ENCODE data around the gene SUSD6.

SUSD6 gene

DNA sequence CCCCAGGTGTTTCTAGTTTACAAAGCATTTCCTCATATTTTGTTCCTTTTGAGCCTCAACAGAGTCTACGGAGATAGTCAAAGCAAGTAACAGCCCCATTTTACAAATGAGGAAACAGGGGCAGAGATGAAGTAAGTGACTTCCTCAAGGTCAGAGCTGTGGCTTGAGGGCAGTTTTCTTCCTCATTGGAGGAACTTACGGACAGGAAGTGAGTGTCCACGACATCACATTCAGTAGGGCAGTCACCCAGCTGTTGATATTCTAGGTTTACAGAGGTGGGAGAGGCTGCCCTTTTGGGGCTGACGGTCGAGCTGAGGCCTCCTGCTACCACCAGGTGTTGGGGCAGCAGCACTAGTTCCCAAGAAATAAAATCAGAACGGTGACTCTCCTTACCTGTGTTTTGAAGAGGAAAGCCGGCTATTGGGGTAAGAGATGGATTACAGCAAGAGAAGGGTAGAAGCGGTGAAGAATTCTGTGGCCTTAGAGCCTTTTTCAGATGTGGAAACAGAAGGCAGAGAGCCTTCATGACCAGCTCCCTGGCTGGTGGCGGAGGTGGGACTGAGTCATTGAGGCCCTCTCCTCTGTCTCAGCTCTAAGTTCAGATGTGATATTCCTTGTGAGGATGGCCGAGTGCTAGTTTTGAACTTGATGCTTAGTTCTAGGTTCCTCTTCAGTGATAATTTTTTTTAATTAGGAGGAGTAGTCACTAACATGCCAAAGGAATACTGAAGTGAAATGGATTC, 41.7 kb downstream of the SUSD6 start:
- DNase-seq, result no peak

DNA sequence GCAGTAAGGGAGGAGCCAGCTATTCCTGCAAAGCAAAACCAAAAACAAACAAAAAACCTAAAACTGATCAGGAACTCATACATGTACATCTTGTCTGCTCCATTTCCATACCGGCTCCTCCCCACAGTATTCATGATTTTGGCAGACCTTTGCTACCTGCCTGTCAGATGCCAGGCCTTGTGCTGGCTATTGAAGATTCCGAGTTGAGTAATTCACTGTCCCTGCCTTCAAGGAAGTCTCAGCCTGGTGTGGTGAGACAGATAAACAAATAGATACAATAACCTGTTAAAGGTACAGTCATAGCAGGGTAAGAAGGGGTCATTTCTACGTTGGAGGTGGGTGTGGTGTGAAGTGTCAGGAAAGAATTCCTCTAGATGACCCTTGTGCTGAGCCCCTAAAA, 42.7 kb downstream of the SUSD6 start:
- no peak for DNase-seq

DNA sequence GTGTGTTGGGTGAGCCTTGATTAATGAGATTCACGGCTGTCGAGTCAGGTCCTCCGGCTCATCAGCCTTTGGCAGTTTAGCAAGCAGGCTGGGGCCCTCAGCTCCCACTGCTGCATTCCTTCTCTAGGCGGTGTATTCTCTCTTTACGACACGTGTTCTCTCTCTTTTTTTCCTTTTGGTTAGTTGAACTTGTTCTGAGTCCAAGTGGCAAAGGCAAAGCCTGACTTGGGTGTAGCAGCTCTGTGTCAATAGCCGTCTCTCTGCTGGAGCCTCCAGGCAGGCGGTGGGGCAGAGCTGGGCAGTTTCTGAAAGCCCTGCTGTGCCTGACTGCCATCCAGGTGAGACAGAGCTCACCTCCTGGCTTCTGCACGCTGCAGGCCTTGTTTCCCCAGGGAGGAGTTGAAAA, 46.6 kb downstream of the SUSD6 start:
- DNase-seq, result no peak

DNA sequence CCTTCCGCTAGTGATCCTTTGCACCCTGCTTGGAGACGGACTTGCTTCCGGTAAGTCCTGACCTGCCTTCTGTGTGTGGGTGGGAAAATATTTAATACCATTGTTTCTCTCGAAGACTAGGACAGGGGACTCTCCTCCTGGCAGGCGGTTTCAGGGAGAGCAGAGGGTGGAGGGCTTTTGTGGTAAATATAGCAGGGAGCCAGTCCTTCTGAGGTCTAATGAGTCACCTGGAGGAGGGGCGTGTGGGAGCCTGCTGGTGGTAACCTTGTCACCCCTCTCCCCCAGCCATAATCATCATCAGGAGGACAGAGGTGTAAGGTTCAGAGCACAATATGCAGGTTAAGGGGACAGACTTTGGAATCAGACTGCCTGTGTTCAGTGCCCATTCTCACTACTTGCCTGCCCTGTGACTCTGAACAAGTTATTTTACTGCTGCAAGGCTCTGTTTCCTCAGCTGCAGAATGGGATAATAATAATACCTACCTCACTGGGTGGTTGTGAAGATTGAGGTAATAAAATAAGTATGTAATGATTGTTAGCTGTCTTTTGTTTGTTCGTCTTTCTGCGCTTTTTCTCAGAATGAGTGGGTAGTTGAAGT, 47.4 kb downstream of the SUSD6 start:
- DNase-seq, result no peak

DNA sequence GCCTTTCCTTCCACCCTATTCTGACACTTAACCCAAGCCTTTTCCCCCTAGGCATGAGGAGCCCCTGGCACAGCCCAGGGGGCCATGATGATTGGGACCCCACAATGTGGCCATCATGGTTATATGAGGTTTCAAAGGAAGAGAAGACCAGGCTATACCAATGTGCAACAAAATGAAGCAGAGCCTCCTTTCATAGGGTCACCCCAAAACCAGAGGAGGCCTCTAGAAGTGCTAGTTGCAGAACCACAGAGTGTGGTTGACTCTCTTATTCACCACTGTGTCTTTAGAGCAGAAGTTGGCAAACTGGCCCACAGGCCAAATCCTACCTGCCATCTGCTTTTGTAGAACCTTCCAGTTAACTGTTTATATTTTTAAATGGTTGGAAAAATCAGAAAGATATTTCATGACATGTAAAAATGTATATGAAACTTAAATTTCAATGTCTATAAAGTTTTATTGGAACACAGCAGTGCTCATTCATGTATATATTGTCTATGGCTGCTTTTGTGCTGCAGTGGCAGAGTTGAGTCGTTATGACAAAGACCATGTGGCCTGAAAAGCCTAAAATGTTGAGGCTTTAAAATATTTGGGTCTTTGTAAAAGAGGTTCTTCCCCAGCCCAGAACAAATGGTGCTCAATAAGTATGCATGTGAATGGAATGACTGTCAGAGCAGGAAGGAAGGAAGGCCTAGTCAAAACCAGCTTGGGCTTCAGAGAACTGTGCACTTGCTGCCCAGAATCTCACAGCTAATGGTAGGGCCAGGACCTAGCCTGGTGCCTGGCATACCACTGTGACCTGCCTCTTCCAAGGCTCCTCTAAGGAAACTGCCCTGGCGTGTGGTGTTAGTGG, 49.2 kb downstream of the SUSD6 start:
- no peak for DNase-seq

DNA sequence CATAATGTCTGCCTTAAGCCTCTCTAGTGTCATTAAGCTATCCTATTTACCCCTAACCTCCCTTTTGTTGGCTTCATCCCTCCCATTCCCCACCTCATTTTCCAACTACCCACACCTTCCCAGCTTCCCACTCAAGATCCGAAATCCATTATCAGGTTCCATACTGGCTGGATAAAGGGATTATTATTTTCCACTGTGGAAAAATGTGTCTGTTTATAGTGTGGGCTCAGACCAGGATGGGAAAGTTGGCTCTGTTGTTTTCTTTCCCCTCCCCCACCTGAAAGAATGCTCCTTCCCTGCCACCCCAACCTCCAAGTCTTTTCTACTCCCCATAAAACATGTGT, 49.8 kb downstream of the SUSD6 start:
- no peak for DNase-seq

DNA sequence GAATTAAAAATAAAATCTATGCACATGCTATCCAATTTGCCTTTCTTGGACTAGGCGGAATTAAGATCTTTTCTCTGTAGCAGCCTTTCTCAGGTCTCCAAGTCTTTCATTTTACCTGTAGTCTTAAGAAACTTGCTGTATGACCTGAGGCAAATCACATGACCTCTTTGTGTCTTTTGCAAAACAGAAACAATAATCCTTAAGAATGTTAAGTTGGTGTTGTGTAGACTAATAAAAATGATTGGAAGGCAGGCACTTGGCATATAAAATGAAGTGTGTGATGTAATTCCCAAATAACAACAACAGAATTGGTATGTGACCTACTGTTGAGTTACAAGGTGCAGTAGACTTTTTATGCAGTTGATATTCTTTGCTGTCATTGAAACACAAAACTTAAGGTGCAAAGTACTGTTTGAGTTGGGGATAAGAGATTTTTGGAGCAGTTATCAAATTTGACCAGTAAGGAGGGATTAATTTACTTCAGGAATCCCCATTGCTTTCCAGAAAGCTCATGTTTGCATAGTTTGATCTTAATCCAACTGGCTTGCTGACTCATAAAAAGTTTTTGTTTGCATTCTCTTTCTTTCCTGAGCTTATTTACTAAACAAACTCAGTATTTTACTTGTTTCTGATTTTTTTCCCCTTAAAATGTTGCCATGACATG, 51.4 kb downstream of the SUSD6 start:
- DNase-seq, result no peak

DNA sequence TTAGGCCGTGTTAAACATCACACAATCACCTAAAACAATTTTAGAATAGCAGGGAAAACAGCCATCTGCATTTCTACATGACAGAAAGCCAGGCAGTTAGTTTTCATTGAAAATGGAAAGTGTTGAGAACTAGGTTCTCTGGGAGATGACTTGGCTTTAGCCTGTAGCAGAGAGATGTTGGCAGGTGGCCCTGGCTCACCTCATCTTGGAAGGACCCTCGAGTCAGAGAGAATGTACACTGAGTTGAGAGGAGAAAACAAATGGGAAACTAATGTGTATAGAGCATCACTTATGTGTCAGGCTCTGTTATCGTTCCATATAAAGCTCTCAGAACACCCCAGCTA, 51.9 kb downstream of the SUSD6 start:
- DNase-seq, result no peak

DNA sequence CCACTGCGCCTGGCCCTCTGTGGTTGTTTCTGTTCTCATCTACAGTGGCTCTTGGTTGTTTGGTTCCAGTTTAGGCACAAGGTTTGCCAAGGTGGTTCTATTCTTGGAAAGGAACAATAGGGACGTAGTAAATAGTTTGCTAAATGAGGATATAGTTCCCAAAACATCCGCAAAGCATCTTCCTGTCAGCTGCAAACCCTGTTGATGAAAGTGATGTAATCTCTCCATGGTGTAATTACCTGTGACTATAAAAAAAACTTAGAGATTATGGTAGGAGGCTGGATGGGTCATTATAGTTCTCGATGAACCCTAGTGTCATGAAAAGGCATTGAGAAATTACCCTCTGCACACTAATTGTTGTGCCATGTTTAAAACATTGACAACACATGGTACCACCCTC, 52.9 kb downstream of the SUSD6 start:
- DNase-seq, result no peak

DNA sequence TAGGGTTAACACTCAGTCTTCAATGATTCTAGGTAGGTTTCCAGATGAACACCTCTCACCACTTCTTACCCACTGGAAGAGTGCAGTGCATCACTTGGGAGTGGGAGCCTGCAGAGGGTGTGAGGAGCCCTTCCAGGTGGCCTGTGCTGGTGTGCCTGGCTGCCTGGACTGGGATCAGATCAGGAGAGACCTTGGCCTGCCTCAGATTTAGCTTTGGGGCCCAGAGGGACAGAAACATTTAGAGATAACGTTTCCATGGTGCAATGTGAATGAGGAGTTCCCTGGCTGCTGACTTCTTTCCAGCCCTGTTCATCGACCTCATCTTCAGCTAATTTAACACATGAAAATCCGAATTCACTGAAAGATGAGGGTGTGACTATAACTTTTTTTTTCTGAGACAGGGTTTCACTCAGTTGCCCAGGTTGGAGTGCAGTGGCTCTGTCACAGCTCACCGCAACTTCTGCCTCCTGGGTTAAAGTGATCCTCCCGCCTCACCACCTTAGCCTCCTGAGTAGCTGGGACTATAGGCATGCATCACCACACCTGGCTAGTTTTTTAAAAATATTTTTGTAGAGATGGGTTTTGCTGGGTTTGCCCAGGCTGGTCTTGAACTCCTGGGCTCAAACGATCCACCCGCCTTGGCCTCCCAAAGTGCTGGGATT, 53.6 kb downstream of the SUSD6 start:
- DNase-seq, result no peak

DNA sequence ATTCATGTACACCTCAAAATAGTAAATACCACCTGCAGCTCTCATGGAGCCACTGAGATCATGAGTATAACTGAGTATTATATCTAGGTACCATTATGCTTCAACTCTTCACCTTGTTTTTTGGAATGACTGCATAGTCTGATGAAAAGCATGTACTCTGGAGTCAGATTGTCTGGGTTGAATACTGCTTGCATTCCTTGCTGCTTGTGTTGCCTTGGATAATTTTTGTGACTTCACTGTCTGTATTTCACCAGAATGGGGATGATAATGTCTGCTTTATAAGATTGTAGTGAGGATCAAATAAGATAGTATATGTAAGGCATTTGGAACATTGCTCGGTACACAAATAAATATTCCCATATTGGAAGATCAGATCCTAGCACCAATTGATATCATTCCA, 54.2 kb downstream of the SUSD6 start:
- DNase-seq, result no peak

DNA sequence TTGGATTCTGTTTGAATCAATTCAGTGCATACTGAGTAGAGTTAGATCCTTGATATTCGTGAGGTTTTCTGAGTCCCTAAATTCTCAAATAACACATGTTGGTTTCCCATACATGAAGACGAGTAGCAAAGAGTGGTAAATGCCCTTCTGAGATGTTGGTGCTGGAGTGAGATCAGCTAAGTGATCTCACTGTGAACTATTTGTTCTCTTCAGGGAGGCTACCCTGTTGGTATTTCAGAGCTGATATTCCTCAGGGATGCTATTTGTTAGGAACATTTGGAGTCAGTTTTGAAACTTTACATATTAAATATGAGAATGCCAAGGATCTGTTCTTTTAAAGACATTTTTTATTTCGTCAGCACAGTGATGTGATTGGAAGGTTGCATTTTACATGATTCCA, 54.7 kb downstream of the SUSD6 start:
- DNase-seq, result no peak

DNA sequence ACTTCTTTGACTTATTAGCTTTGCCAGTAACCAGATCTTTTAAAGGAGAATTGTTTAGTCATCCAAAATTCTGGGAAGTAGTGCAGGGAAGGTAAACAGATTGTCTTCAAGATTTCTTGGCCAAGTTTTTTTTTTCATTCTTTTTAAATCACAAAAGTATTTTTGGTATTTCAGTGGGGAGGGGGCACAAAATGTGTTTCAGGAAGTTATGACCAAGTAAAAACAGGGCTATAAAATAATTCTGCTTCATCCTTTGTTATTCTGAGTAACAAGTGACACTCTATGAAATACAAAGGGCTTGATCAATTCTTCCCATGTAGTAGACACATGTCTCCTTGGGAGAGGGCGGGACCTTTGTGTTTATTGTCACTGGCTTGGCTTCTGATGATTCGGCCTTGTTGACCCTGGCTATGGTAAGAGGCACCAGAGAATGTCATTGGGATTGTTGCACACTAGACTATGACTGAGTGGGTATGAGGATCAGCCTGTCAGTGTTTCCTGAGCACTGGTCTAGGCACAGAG, 55.4 kb downstream of the SUSD6 start:
- DNase-seq, result no peak

DNA sequence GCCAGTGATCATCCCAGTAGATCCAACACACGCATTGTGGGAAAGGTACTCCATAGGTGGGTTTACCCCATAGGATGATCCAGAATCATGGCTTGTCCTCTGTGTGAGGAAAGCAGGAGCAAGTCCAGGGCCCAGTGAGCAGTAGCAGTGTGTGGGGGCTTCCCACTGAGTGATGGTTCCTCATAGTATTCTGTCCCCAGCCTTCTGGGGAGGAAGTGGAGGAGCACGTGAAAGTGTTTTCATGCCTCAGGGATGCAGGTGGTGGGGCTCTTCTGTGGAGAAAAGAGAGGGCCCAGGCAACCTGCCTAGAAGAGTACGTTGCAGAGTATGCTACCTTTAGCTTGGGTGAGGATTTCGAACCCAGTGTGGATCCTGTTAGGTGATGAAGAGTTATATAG, 56.5 kb downstream of the SUSD6 start:
- DNase-seq, result no peak

DNA sequence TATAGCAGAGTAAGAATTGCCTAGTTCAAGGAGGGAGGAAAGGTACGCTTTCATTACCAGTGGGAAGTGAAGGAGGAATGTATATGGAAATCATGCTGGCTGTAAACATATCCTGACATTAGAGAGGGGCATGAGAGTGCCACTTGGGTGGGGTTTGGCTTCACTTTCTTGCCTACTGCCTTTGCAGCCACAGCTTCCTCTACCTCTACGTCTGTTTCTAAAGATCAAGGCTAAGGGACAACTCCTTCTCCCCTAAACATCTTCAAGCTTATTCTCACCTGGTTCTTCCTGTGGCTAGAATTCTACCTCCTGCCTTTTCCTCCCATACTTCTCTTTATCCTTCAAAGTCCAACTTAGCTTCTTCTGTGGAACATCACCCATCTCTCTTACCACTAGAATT, 58.0 kb downstream of the SUSD6 start:
- no peak for DNase-seq

DNA sequence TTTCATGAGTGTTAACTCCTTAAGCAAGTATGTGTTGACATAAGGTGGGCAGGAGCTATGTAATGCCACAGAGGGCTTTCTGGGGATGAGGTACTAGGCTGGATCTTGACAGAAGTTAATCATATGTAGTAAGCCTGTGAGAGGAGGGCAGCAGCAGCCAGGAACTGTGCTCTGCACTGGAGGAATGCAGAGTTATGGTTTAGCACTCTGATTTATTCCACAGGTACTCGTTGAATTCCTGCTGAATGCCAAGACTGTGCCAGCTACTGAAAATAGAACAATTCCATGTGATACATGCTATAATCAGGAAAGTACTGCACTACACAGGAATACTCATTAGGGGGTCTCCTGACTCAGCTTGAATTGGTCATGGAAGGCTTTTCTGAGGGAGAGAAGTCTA, 58.7 kb downstream of the SUSD6 start:
- no peak for DNase-seq

DNA sequence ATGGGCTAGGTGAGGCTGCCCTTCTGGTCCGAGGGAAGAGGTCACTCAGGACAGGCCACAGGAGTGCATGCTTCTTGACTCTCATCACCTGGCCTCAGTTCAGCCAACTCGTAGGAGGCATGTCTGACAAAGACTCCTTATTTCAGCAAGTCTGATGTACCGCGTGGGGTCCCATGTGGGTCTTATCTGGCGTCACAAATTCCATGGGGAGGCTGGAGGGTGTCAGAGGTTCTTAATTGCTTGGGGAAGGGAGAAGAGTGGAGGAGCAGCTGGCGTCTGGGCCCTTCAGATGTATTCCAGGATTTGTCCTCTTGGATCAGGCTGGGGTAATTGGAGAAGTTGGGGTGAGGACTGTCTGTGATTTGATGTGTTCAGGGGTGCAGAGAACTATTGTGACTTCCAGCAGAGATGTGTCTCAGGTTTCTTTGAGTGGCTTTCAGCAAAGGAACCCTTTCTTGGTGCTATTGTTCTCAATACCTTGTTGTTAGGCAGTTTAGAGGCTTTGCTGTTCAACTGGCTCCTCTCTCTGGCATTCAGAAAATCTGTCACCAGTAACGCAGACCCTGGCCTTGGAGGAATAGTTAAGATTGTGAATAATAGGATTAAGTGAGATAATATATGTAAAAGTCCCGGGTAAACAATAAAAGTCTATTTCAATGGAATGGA, 60.1 kb downstream of the SUSD6 start:
- no peak for DNase-seq

DNA sequence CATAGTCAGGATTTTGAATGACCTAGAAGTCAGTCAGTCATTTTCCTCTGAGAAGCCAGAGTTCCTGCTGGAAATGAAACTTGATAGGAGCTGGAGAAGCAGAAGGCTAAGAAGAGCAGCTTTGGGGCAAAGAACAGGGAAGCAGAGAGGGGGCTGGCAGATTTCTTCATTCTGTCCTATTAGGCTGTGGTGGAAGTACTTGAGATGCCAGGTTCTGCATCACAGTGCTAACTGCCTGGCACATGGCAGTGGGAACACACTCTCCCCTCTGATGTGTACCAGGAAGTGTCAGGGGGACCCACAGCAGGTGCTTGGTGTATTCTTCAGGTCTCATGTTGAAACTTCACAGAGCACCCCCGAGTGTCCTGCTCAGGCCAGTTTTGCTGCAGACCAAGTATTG, 61.0 kb downstream of the SUSD6 start:
- no peak for DNase-seq

DNA sequence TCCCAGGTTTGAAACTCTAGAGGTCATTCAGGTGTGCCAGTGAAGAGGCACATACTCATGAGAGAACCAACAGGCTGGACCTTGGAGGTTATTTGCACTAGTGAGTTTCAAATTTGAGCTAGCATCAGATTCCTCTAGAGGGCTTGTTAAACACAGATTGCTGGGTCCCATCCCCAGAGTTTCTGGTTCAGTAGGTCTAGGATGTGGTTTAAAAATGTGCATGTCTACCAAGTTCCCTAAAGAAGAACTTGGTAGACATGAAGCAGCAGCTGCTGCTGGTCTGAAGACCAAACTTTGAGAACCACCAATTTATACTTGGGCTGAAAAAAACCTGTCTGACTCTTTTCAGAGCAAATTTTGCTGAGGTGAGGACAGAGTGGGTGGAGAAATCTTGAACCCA, 61.7 kb downstream of the SUSD6 start:
- DNase-seq, result no peak

DNA sequence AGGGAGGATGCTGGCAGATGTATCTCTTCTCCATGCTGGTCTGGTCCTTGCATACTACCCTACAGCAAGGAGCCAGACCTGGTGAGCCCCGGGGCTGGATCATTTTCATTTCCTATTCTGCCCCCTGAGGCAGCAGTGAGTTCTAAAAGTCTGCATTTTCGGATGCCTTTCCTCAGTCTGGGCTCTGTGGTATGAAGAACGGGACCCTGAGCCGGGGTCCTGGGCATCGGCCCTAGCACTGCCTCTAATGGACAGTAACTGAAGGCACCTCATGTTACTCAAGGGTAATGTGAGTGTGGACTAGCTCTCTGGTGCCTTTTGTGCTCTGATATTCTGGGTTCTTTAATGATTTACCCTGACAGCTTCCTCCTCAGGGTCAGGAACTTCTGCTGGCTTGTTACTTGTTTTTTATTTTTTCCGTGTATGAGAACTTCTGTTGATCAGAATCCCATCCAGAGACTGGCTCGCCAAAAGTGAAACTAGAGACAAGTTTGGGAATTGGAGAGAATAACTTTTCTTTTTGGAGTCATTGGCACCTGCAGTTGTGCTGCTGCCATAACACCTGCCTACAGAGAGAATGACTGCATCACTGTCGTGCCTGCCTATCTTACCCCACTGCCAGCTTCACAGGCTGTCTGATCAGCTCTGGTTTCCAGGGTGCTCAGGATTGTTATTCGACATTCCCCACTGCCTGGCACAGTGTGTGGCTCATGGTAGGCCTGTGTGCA, 62.3 kb downstream of the SUSD6 start:
- no peak for DNase-seq

DNA sequence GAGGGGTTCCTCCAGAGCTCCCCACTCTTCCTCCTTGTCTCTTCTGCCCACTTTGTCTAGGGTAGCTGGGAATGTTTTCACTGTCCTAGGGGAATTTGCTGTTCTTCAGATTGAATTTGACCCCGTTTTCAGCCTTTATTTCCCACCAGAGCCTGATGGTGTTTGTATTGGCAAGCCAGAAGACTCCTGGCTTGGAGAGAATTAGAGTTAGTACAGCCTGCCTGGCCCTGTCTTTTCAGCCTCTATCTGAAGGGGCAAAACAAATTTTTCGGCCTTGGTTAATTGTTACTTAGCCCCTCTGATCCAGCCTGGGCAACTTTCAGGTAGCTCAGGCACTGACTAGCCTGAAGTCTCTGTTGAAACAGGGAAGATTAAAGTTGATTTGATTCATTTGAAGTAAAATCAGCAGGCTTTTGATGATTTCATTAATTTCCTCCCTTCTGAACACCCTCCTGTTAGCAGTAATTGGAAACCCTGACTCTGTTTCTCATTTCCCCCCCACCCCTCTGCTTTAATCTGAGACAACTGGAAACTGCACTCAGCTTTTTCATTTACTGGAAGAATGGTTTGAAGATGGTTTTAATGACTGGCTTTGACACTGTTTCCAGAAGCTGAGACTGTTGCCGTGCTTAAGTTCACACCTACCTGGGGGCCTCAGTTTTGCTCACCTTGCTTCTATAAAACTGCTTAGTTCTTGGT, 63.3 kb downstream of the SUSD6 start:
- no peak for DNase-seq

Measured in NCI-H1694 (cell line).